Measurements from ENCODE around the gene F9.

DNA sequence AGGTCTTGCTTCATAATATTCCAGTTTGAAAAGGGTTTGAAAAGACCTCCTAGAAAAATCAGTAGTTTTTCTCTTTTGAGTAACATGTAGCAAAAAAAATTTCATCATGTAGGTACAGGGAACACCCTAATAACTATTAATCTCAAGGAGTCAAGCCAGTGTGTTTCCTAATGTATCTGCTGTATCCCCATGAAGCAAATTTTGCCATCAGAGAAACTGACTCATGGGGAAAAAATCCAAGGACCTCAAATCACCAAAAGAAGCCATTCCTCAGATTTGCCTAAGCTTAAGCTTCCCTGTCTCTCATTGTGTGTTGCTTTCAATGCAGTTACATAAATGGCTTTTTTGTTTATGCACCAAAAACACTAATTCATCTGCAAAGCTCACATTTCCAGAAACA lies 29.7 kb downstream of the F9 start:
- TF ChIP-seq POLR2AphosphoS5 (IDR thresholded peaks at IDR 0.05; ENCODE audit: low read depth, low read length) (no peak), TAF1 (IDR thresholded peaks at IDR 0.05; ENCODE audit: borderline replicate concordance, insufficient read depth, low read length) (no peak), FOXP2 (optimal IDR thresholded peaks at IDR 0.05; ENCODE audit: borderline replicate concordance, extremely low read depth, extremely low read length, insufficient read depth) (no peak), SIN3A (IDR thresholded peaks at IDR 0.05; ENCODE audit: borderline replicate concordance, insufficient read depth, low read length) (no peak)

Data from PFSK-1 (cell line).